ACHN (cell line): Measurements from ENCODE around the gene RNFT2.

Experiments used
- DNase-seq: peaks from one replicate; pipeline ENCODE4 v3.0.0-alpha.2; 2015
- in situ Hi-C: cut with HindIII; loops from 2 replicates; pipeline ENCODE4 v1.10.0; 2017; ENCODE audit warnings: low sequenced_read_pairs, low pct_ligation_motif_present, low pct_unique_long_range_greater_than_20kb

Gene RNFT2

GRCh38 chr12:116853507-116853906 lies 115.4 kb downstream of the RNFT2 start:
- no peak for DNase-seq

GRCh38 chr12:116855744-116856470 lies 117.8 kb downstream of the RNFT2 start:
- DNase-seq, result peak; percentile 34
- in situ Hi-C loops, result no loop called here

More at GRCh38 chr12:116853507-116853906, 115.4 kb downstream of the RNFT2 start:
- in situ Hi-C loops, result no loop called here

GRCh38 chr12:116856729-116857128 lies 118.6 kb downstream of the RNFT2 start:
- in situ Hi-C loops, result no loop called here
- no peak for DNase-seq

GRCh38 chr12:116859079-116859478 lies 121.0 kb downstream of the RNFT2 start:
- no peak for DNase-seq
- in situ Hi-C loops, result no loop called here

GRCh38 chr12:116860263-116860662 lies 122.1 kb downstream of the RNFT2 start:
- in situ Hi-C loops, result no loop called here
- DNase-seq, result no peak

- DNase-seq, result no peak
- in situ Hi-C loops, result no loop called here
Observed at GRCh38 chr12:116861320-116861719, 123.2 kb downstream of the RNFT2 start.

GRCh38 chr12:116862167-116862566 lies 124.1 kb downstream of the RNFT2 start:
- no peak for DNase-seq
- in situ Hi-C loops, result no loop called here

- in situ Hi-C loops, result no loop called here
- peak; percentile 49 for DNase-seq
Observed at GRCh38 chr12:116863275-116863767, 125.2 kb downstream of the RNFT2 start.

GRCh38 chr12:116864371-116865160 lies 126.5 kb downstream of the RNFT2 start:
- peak; percentile 81 for DNase-seq
- in situ Hi-C loops, result no loop called here

GRCh38 chr12:116867523-116867922 lies 129.4 kb downstream of the RNFT2 start:
- in situ Hi-C loops, result no loop called here

GRCh38 chr12:116870306-116870705 lies 132.2 kb downstream of the RNFT2 start:
- in situ Hi-C loops, result no loop called here
- no peak for DNase-seq

More at GRCh38 chr12:116867523-116867922, 129.4 kb downstream of the RNFT2 start:
- no peak for DNase-seq

GRCh38 chr12:116874324-116874995 lies 136.3 kb downstream of the RNFT2 start:
- in situ Hi-C loops, result no loop called here
- no peak for DNase-seq

- in situ Hi-C loops, result no loop called here
- DNase-seq, result no peak
Observed at GRCh38 chr12:116876151-116876869, 138.2 kb downstream of the RNFT2 start.

- DNase-seq, result peak; percentile 28
- in situ Hi-C loops, result no loop called here
Observed at GRCh38 chr12:116878567-116879508, 140.7 kb downstream of the RNFT2 start.

GRCh38 chr12:116879509-116880212 lies 141.5 kb downstream of the RNFT2 start:
- no peak for DNase-seq
- in situ Hi-C loops, result no loop called here

GRCh38 chr12:116880213-116880816 lies 142.2 kb downstream of the RNFT2 start:
- no peak for DNase-seq
- in situ Hi-C loops, result no loop called here
